ENCODE data around the gene DCDC1. TPM values are rescaled to one million over a fixed set of nuclear protein-coding genes. Genes with fewer than 3 reads are reported as not detected.

The DCDC1 gene
- total RNA-seq, 6 experiments from 2014 or later, result not detected

GRCh38 chr11:31231601-31232000 lies 137.9 kb downstream of the DCDC1 start:
- Mint-ChIP-seq H3K27ac (no peak overlapping the region), H3K4me3 (no peak overlapping the region), H3K4me1 (ENCODE audit: low read depth) (no peaks in the 10 kb centered on the region), H3K27me3 (ENCODE audit: insufficient read depth) (no peaks in the 10 kb centered on the region), H3K9me3 (no peaks in the 10 kb centered on the region), H3K36me3 (ENCODE audit: low read depth) (no peaks in the 10 kb centered on the region)
- DNase-seq, result no peak
- TF ChIP-seq, protein P1, sequence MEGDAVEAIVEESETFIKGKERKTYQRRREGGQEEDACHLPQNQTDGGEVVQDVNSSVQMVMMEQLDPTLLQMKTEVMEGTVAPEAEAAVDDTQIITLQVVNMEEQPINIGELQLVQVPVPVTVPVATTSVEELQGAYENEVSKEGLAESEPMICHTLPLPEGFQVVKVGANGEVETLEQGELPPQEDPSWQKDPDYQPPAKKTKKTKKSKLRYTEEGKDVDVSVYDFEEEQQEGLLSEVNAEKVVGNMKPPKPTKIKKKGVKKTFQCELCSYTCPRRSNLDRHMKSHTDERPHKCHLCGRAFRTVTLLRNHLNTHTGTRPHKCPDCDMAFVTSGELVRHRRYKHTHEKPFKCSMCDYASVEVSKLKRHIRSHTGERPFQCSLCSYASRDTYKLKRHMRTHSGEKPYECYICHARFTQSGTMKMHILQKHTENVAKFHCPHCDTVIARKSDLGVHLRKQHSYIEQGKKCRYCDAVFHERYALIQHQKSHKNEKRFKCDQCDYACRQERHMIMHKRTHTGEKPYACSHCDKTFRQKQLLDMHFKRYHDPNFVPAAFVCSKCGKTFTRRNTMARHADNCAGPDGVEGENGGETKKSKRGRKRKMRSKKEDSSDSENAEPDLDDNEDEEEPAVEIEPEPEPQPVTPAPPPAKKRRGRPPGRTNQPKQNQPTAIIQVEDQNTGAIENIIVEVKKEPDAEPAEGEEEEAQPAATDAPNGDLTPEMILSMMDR (IDR thresholded peaks at IDR 0.05), result no peak

DNA sequence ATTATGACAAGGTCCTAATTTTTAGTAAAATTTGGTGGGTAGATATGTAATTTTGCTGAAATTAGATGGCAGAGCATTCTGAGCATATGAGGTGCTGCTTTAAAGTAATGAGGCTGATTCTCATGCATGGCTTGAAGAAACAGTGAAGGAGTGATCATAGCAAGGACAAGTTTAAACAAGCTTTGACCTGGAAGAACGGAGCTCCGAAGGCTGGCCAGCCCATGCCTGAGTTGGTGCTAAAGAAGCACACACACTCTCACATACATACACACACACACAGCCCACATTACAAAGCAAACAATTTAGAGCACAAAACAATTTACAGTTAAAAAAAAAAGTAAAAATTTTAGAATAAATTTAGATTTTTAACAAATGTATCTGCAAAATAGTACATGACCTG lies 150.7 kb downstream of the DCDC1 start:
- TF ChIP-seq, protein P1 (IDR thresholded peaks at IDR 0.05), result no peak
- Mint-ChIP-seq H3K27me3 (ENCODE audit: insufficient read depth) (no peaks in the 10 kb centered on the region), H3K36me3 (ENCODE audit: low read depth) (no peaks in the 10 kb centered on the region), H3K4me1 (ENCODE audit: low read depth) (no peaks in the 10 kb centered on the region), H3K27ac (no peak overlapping the region), H3K9me3 (no peaks in the 10 kb centered on the region; the same call in 1 of the 2 replicates), H3K4me3 (no peak overlapping the region)
- no peak for DNase-seq

DNA sequence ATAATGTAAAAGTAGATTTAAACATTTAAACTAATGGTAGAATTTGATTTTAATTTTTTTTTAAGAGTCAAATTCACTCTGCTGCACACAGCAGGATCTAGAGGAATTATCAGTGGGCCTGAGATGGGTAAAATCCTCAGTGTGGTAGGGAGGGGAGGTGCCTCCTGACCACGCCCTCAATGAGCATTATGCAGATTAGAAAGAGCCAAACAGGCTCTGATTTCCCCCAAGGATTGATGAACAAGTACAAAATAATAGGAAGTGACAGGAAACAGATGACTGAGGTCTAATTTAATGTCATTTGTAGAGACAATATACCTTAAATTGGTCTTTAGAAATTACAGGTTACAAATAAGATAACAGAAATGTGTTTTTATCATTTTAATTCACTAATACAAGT lies 155.2 kb downstream of the DCDC1 start:
- H3K27ac Mint-ChIP-seq, result no peak overlapping the region
- H3K4me3 Mint-ChIP-seq, result no peak overlapping the region
- TF ChIP-seq, protein P1 (IDR thresholded peaks at IDR 0.05), result no peak
- no peaks in the 10 kb centered on the region; the same call in 1 of the 2 replicates for H3K27me3 Mint-ChIP-seq (ENCODE audit: insufficient read depth)
- no peaks in the 10 kb centered on the region for H3K4me1 Mint-ChIP-seq (ENCODE audit: low read depth)
- no peaks in the 10 kb centered on the region; the same call in 1 of the 2 replicates for H3K9me3 Mint-ChIP-seq
- DNase-seq, result no peak
- H3K36me3 Mint-ChIP-seq (ENCODE audit: low read depth), result no peaks in the 10 kb centered on the region

- Mint-ChIP-seq H3K27ac (no peak overlapping the region), H3K9me3 (peaks cover 21% of the 10 kb centered on the region), H3K4me1 (ENCODE audit: low read depth) (no peaks in the 10 kb centered on the region), H3K4me3 (no peak overlapping the region), H3K36me3 (ENCODE audit: low read depth) (no peaks in the 10 kb centered on the region; the same call in 1 of the 2 replicates), H3K27me3 (ENCODE audit: insufficient read depth) (no peaks in the 10 kb centered on the region)
- TF ChIP-seq, protein P1 (IDR thresholded peaks at IDR 0.05), result no peak
- DNase-seq, result no peak
These were observed 170.2 kb downstream of the DCDC1 start for GRCh38 chr11:31199378-31199777.

DNA sequence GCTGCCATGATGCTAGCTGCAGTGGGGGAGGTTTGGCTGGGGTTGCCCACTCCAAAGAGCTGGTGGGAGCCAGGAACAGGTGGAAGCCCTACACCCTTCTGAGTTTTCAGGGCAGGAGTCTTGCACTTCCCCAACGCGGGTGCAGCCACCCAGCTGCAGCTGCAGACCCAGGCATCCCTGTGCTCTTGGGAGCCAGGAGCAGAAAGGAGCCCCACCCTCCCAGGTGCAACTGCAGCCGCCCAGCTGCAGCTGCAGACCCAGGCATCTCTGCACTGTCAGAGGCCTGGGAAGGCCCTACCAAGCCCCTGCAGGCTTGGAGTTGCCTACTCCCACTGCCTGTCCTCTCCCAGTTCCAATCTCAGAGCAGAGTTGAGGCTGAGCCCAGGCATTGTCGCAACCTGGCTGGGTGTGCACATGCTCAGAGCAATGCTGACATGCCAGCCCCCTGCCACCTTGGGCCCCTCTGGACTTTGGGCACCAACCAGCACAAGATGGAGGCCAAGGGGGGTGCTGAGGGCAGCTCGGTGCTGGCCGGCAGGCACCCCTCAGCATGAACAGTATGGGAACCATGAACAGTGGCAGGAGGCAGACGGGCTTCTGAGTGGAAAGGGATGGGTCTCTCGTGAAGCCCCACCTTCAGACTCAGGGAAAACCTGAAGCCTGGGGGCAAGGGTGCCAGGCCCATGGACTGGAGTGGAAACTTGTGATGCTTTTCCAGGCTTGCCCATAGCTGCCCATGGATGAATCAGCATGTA lies 195.4 kb downstream of the DCDC1 start:
- TF ChIP-seq, protein P1 (IDR thresholded peaks at IDR 0.05), result no peak

More for the DNA sequence above, 195.4 kb downstream of the DCDC1 start:
- Mint-ChIP-seq H3K9me3 (peaks cover 52% of the 10 kb centered on the region), H3K4me1 (ENCODE audit: low read depth) (no peaks in the 10 kb centered on the region), H3K36me3 (ENCODE audit: low read depth) (no peaks in the 10 kb centered on the region; the same call in 1 of the 2 replicates), H3K4me3 (no peak overlapping the region), H3K27me3 (ENCODE audit: insufficient read depth) (no peaks in the 10 kb centered on the region; the same call in 1 of the 2 replicates), H3K27ac (no peak overlapping the region)
- no peak for DNase-seq
